Neural progenitor cell (in vitro differentiated cells): ENCODE results near the gene PRIMPOL. TPM values are rescaled to one million over a fixed set of nuclear protein-coding genes. Genes with fewer than 3 reads are reported as not detected.
A peak's percentile ranks its signal among the peaks of the same experiment; 100 is the strongest.
"Not testable (repeated sequence)": the region's sequence is repeated elsewhere in the genome, so short reads cannot be mapped to it uniquely, and the experiment has no call there.

Experiments
- DNase-seq: peaks from one replicate; pipeline ENCODE4 v3.0.0-alpha.2; 2016; ENCODE audit warnings: low spot score
- H2AFZ ChIP-seq: fragments of 200-600 bp; sonication (generic); replicated peaks from 2 replicates; pipeline ENCODE4 v1.6.1; 2016; ENCODE audit warnings: antibody characterized with exemption
- H3F3A ChIP-seq: fragments of 200-600 bp; sonication (generic); 2 replicates; pipeline ENCODE4 v1.6.1; 2016; ENCODE audit warnings: antibody characterized with exemption, low read depth
- H3K27ac ChIP-seq: fragments of 200-600 bp; sonication (generic); 2 replicates; pipeline ENCODE4 v1.5.1; 2016; ENCODE audit warnings: mild to moderate bottlenecking
- H3K27me3 ChIP-seq: fragments of 200-600 bp; sonication (generic); 2 replicates; pipeline ENCODE4 v1.6.1; 2016; ENCODE audit warnings: mild to moderate bottlenecking, moderate library complexity
- H3K36me3 ChIP-seq: fragments of 200-600 bp; sonication (generic); 2 replicates; pipeline ENCODE4 v1.5.1; 2016
- H3K4me1 ChIP-seq: fragments of 200-600 bp; sonication (generic); 2 replicates; pipeline ENCODE4 v1.6.1; 2016; ENCODE audit warnings: mixed run types
- H3K4me2 ChIP-seq: fragments of 200-600 bp; sonication (generic); 2 replicates; pipeline ENCODE4 v1.6.1; 2016
- H3K4me3 ChIP-seq: fragments of 200-600 bp; sonication (generic); 2 replicates; pipeline ENCODE4 v1.5.1; 2016
- H3K79me2 ChIP-seq: fragments of 200-600 bp; sonication (generic); 2 replicates; pipeline ENCODE4 v1.6.1; 2016; ENCODE audit warnings: low read depth
- H3K9ac ChIP-seq: fragments of 200-600 bp; sonication (generic); 2 replicates; pipeline ENCODE4 v1.6.1; 2016
- H3K9me3 ChIP-seq: fragments of 200-600 bp; sonication (generic); 2 replicates; pipeline ENCODE4 v1.5.1; 2016; ENCODE audit warnings: low read depth
- H4K20me1 ChIP-seq: fragments of 200-600 bp; sonication (generic); 2 replicates; pipeline ENCODE4 v1.6.1; 2016; ENCODE audit warnings: low read depth
- H3K27ac Mint-ChIP-seq: 3 replicates; pipeline ENCODE4 v1.8.0; 2021; ENCODE audit warnings: mixed read lengths
- H3K27me3 Mint-ChIP-seq: 2 replicates; pipeline ENCODE4 v1.8.0; 2022; ENCODE audit warnings: low read depth, mild to moderate bottlenecking, inconsistent platforms, moderate library complexity, mixed read lengths; ENCODE audit not compliant: insufficient read depth
- H3K36me3 Mint-ChIP-seq: 3 replicates; pipeline ENCODE4 v1.8.0; 2021; ENCODE audit warnings: mixed read lengths
- H3K4me1 Mint-ChIP-seq: 3 replicates; pipeline ENCODE4 v1.8.0; 2021; ENCODE audit warnings: mixed read lengths
- H3K4me3 Mint-ChIP-seq: 3 replicates; pipeline ENCODE4 v1.8.0; 2021; ENCODE audit warnings: mild to moderate bottlenecking, moderate library complexity, mixed read lengths
- H3K9me3 Mint-ChIP-seq: 3 replicates; pipeline ENCODE4 v1.8.0; 2020; ENCODE audit warnings: mixed read lengths
- EZH2 ChIP-seq: fragments of 200-600 bp; sonication (generic); IDR thresholded peaks from 2 replicates; pipeline ENCODE4 v1.6.1; 2017; ENCODE audit warnings: antibody characterized with exemption, mild to moderate bottlenecking, moderate library complexity
- EZH2phosphoT487 ChIP-seq: fragments of 200-600 bp; sonication (generic); IDR thresholded peaks from 2 replicates; pipeline ENCODE4 v1.6.1; 2017; ENCODE audit warnings: antibody characterized with exemption
- total RNA-seq: library from RNA; depleted of rRNA; stranded (reverse); fragments of >200 nt; gene quantifications from 2 replicates; pipeline ENCODE4 v1.2.3, GENCODE V29; 2015; ENCODE audit warnings: low replicate concordance
- TF ChIP-seq, protein P1 (sequence below): fragments of 200-600 bp; sonication (generic); IDR thresholded peaks from 2 replicates; pipeline ENCODE4 v1.5.1; 2017; ENCODE audit warnings: antibody characterized with exemption, mild to moderate bottlenecking

Gene PRIMPOL
- total RNA-seq, 1 donor from 2014 or later, result 46.6 TPM

DNA sequence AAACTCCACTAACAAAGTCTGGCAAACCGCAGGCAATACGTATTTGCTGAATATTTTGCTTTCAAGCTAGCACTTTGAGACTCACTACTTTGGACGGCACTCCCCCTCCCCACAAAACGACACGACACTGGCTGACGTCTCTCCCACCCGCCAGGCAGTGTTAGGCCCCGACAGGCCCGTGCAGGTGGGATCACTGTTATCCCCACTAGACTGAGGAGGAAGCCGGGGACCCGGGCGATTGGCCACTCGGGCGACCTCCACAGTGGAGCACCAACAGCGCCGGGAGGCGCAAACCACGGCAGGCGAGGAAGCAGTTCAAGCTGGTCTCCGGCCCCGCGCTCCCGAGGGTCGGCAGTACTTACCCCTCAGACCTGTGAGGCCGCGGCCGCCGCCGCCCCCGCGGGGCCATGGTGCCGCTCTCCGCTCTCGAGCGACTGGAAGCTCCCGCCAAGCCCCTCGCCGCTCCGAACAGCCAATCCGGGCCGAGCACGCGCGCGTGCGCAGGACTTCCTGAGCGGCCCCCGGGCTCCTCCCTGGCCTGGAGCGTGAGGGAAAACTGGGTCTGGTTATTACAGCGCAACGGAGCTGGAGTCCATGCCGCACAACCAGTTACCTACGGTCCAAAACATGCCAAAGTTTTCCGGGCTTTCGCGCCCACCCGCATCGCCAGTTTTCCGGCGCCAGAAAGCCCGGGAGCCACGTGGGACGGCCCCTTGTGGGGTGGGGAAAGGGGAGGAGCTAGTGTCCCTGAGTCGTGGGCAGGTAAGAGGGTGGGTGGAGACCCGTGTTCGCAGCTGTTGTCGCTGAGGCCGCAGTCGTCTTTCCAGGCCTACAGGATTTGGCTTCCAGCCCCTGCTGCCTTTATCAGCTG, 84.4 kb downstream of the PRIMPOL start, which contains the start of gene CENPU:
TSS of gene CENPU (minus strand) at position 443 of the 871 bp plus-strand sequence. CDS start at position 409, 34 bp downstream.
- Histone ChIP-seq H3F3A (peaks cover 4% of the 10 kb centered on the region), H3K27ac (peak within 1 kb of the TSS; percentile 60), H3K79me2 (peaks cover 50% of the 10 kb centered on the region), H3K4me1 (peaks cover 32% of the 10 kb centered on the region), H2AFZ (peak within 1 kb of the TSS; percentile 46), H3K27me3 (no peaks in the 10 kb centered on the region), H3K9ac (peak within 1 kb of the TSS; percentile 73), H4K20me1 (peaks cover 42% of the 10 kb centered on the region), H3K4me2 (peak within 1 kb of the TSS; percentile 91), H3K4me3 (peak within 1 kb of the TSS; percentile 72), H3K36me3 (peaks cover 4% of the 10 kb centered on the region), H3K9me3 (no peaks in the 10 kb centered on the region)
- TF ChIP-seq EZH2 (peak; percentile 39), EZH2phosphoT487 (peak; percentile 18)
- TF ChIP-seq, protein P1, sequence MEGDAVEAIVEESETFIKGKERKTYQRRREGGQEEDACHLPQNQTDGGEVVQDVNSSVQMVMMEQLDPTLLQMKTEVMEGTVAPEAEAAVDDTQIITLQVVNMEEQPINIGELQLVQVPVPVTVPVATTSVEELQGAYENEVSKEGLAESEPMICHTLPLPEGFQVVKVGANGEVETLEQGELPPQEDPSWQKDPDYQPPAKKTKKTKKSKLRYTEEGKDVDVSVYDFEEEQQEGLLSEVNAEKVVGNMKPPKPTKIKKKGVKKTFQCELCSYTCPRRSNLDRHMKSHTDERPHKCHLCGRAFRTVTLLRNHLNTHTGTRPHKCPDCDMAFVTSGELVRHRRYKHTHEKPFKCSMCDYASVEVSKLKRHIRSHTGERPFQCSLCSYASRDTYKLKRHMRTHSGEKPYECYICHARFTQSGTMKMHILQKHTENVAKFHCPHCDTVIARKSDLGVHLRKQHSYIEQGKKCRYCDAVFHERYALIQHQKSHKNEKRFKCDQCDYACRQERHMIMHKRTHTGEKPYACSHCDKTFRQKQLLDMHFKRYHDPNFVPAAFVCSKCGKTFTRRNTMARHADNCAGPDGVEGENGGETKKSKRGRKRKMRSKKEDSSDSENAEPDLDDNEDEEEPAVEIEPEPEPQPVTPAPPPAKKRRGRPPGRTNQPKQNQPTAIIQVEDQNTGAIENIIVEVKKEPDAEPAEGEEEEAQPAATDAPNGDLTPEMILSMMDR, result peak; percentile 3
- Mint-ChIP-seq H3K4me1 (peaks cover 34% of the 10 kb centered on the region), H3K27ac (peak within 1 kb of the TSS; percentile 95), H3K27me3 (peaks cover 7% of the 10 kb centered on the region), H3K4me3 (peak within 1 kb of the TSS; percentile 97), H3K9me3 (no peaks in the 10 kb centered on the region), H3K36me3 (peaks cover 14% of the 10 kb centered on the region)
- peak; percentile 98 for DNase-seq

DNA sequence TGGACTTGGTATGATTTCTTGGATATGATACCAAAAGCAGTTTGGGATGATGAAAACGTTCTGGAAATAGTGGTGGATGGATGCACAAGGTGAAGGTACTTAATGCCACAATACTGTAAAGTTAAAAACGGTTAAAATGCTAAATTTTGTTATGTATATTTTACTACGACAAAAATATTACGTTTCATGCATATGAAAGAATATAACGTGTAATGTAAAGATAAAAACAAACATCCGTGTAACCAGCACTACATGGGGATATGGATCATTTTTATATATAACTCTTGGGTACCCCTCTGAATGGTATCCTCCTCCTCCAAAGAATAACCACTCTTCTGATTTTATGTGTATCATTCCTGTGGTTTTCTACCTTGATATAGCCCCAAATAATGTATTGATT, 85.2 kb downstream of the PRIMPOL start:
- Mint-ChIP-seq H3K4me3 (peak overlapping the region; percentile 97), H3K27ac (no peak overlapping the region), H3K27me3 (peaks cover 7% of the 10 kb centered on the region), H3K36me3 (peaks cover 7% of the 10 kb centered on the region), H3K4me1 (peaks cover 34% of the 10 kb centered on the region), H3K9me3 (no peaks in the 10 kb centered on the region)
- peaks cover 4% of the 10 kb centered on the region for H3F3A ChIP-seq
- peaks cover 33% of the 10 kb centered on the region for H4K20me1 ChIP-seq
- H3K9ac ChIP-seq, result no peak overlapping the region
- peaks cover 41% of the 10 kb centered on the region for H3K79me2 ChIP-seq
- H3K27me3 ChIP-seq, result no peaks in the 10 kb centered on the region
- H3K4me3 ChIP-seq, result peak overlapping the region; percentile 32
- no peak for DNase-seq
- TF ChIP-seq EZH2phosphoT487, result no peak
- no peak for TF ChIP-seq EZH2
- TF ChIP-seq, protein P1, result no peak
- no peak overlapping the region for H2AFZ ChIP-seq
- H3K27ac ChIP-seq, result no peak overlapping the region
- H3K9me3 ChIP-seq, result no peaks in the 10 kb centered on the region
- peaks cover 32% of the 10 kb centered on the region for H3K4me1 ChIP-seq
- no peaks in the 10 kb centered on the region for H3K36me3 ChIP-seq
- H3K4me2 ChIP-seq, result peak overlapping the region; percentile 64

DNA sequence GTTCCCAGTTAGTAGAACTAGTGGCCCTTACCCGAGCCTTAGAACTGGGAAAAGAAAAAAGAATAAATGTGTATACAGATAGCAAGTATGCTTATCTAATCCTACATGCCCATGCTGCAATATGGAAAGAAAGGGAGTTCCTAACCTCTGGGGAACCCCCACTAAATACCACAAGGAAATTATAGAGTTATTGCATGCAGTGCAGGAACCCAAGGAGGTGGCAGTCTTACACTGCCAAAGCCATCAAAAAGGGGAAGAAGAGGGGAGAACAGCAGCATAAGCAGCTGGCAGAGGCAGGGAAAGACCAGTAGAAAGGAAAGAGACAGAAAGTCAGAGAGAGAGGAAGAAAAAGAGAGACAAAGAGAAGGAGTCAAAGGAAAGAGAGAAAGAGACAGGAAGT, 90.0 kb downstream of the PRIMPOL start:
- H3K9me3 Mint-ChIP-seq, H3K27ac ChIP-seq, H3K4me3 Mint-ChIP-seq, H3K36me3 Mint-ChIP-seq, H3K27me3 Mint-ChIP-seq, H4K20me1 ChIP-seq, H3F3A ChIP-seq, H3K4me1 ChIP-seq, H3K4me2 ChIP-seq, H3K4me3 ChIP-seq, DNase-seq, H2AFZ ChIP-seq, H3K79me2 ChIP-seq, H3K9ac ChIP-seq, H3K9me3 ChIP-seq, H3K27ac Mint-ChIP-seq, H3K4me1 Mint-ChIP-seq, H3K27me3 ChIP-seq, H3K36me3 ChIP-seq: not testable (repeated sequence)

DNA sequence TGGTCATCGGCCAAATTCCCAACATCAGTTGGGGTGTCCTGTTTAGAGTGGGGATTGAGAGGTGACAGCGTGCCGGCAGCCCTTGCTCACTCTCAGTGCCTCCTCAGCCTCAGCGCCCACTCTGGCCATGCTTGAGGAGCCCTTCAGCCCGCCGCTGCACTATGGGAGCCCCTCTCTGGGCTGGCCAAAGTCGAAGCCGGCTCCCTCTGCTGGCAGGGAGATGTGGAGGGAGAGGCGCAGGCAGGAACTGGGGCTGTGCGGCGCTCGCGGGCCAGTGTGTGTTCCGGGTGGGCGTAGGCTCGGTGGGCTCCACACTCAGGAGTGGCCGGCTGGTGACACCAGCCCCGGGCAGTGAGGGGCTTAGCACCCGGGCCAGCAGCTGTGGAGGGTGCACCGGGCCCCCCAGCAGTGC, 91.4 kb downstream of the PRIMPOL start:
- Mint-ChIP-seq H3K4me3 (no peak overlapping the region), H3K9me3 (peaks cover 5% of the 10 kb centered on the region), H3K36me3 (peaks cover 1% of the 10 kb centered on the region), H3K4me1 (peaks cover 3% of the 10 kb centered on the region), H3K27ac (no peak overlapping the region), H3K27me3 (peaks cover 11% of the 10 kb centered on the region)
- Histone ChIP-seq H3K27ac (no peak overlapping the region), H3F3A (no peaks in the 10 kb centered on the region), H3K36me3 (no peaks in the 10 kb centered on the region), H3K4me2 (no peak overlapping the region), H3K27me3 (no peaks in the 10 kb centered on the region), H3K9me3 (no peaks in the 10 kb centered on the region), H4K20me1 (no peaks in the 10 kb centered on the region), H3K9ac (no peak overlapping the region), H2AFZ (no peak overlapping the region), H3K4me1 (no peaks in the 10 kb centered on the region), H3K79me2 (no peaks in the 10 kb centered on the region), H3K4me3 (no peak overlapping the region)
- no peak for DNase-seq
- no peak for TF ChIP-seq EZH2
- TF ChIP-seq EZH2phosphoT487, result no peak
- TF ChIP-seq, protein P1, result no peak

DNA sequence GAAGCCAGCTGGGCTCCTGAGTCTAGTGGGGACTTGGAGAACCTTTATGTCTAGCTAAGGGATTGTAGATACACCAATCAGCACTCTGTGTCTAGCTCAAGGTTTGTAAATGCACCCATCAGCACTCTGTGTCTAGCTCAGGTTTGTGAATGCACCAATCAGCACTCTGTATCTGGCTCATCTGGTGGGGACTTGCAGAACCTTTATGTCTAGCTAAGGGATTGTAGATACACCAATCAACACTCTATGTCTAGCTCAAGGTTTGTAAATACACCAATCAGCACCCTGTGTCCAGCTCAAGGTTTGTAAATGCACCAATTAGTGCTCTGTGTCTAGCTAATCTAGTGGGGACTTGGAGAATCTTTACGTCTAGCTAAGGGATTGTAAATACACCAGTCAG, 92.1 kb downstream of the PRIMPOL start:
- H3K9me3 Mint-ChIP-seq, H3K4me2 ChIP-seq, H3K27ac ChIP-seq, H3K9ac ChIP-seq, H3K79me2 ChIP-seq, H3K27me3 ChIP-seq, H3K4me3 Mint-ChIP-seq, H3F3A ChIP-seq, H3K36me3 Mint-ChIP-seq, H3K4me1 ChIP-seq, H3K9me3 ChIP-seq, H3K4me3 ChIP-seq, H4K20me1 ChIP-seq, H3K4me1 Mint-ChIP-seq, H3K36me3 ChIP-seq, H3K27ac Mint-ChIP-seq, DNase-seq, H2AFZ ChIP-seq: not testable (repeated sequence)
- peaks cover 13% of the 10 kb centered on the region for H3K27me3 Mint-ChIP-seq
